EH (cell line): ENCODE measurements around the gene NR1H2.
"Not testable (repeated sequence)": the region's sequence is repeated elsewhere in the genome, so short reads cannot be mapped to it uniquely, and the experiment has no call there.

Experiments
- DNase-seq: peaks from one replicate; pipeline ENCODE4 v3.0.0-alpha.2; 2015; ENCODE audit warnings: low read depth

The NR1H2 gene

DNA sequence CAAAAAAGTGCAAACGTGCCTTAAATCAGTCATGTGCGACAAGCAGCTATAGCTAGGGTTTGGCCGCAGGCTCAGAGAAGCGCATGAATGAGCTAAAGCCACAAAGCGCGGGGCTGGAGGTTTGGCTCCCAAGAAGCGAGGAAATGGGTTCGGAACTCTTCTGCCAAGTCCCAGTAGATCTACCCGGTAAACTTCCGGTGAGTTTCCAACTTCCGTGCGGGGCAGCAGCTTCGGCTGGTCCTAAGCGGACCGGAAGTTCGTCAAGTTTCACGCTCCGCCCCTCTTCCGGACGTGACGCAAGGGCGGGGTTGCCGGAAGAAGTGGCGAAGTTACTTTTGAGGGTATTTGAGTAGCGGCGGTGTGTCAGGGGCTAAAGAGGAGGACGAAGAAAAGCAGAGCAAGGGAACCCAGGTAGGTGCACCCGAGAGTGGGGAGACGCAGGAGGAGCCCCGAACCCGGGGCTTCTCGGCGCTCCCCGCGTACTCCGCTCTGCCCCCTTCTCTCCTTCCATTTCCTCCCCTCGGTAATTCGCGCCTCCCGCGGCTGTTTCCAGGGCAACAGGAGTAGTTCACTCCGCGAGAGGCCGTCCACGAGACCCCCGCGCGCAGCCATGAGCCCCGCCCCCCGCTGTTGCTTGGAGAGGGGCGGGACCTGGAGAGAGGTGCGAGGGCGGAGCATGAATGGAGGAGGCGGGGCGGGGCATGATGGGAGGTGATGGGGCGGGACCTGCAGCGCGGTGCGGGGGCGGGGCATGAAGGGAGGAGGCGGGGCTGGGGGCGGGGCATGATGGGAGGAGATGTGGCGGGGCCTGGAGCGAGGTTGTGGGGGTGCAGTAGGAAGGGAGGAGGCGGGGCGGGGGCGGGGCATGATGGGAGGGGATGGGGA lies at the start of gene NR1H2:
NR1H2 (plus strand) TSS at position 292 of the 885 bp plus-strand sequence. CDS start 1,149 bp downstream, outside the sequence.
- DNase-seq = peak; percentile 97

DNA sequence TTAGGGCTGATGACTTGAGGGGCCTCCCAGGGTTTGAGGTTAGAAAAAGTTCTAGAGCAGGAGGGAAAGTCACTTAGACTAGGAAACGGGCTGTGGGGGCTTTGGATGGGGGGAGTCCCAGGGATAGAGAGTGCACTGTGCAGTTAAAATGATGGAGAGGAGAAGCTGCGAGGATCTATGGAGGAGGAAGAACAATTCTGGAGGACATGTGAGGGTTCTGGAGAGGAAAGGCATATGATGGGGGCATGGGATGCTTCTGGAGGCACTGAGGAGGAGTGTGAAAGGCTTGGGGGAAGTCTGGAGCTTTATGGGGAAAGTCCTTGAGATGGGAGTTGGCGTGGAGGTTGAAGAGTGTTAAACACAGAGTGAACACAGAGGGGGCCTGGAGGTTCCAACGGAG lies 49.2 kb upstream of the NR1H2 start:
- DNase-seq = no peak

DNA sequence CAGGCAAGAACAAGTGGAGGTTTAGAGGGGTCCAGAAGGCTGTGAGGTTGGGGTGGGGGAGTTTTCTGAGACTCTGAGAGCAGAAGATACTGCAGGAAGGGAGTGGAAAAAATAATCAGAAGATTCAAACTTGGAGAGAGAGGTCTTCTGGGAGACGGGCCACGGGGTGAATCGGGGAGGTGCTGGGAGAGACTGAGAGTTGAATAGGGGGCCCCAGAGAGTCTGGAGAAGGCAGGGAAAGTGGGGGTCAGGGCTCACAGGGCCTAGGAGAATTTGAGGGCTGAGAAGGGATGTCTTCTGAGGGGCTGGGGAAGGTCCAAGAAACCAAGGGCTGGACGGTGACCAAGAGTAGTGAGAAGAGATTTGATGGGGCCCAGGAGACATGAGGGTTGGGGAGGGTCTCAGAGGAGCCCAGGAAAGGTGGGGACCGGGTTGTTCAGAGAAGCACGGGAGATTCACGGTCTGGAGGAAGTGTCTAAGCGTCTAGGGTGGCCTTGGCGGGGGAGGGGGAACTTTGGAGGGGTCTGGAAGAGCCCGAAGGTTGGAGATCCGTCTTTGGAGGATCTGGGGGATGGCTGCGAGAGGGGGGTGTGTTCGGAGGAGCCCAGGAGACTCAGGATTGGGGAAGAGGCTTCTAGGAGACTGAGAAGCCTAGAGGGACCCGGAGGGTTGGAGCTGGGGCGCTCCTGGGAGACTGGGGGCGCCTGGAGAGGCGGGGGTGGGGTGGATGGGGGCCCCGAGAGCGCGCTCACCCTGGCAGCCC lies 48.6 kb upstream of the NR1H2 start:
- no peak for DNase-seq

DNA sequence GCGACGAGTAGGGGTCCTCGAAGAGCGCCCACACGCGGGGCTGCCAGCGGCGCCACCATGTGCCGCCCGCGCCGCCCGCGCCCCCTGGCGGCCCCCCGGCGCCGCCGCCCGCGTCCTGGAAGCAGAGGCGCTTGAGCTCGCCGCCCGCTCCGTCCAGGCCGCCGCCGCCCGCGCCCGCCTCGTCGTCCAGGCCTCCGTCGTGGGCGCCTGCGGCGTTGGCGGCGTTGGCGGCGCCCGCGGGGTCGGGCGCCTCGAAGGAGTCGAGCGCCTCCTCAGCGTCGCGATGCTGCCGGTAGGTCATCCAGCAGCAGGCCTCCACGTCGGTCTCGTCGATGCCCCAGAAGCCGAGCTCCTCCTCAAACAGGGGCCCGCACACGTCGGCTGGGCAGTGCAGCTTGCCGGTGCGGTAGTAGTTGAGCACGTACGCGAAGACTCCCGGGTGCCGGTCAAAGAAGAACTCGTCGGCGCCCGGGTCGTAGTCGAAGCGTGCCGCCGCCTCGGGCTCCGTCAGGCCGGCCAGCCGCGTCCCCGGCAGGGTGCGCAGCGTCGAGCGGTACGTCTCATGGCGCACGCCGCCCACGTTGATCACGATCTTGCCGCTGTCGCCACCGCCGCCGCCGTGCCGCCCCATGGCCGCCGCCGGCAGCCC lies 47.9 kb upstream of the NR1H2 start:
- DNase-seq = no peak

DNA sequence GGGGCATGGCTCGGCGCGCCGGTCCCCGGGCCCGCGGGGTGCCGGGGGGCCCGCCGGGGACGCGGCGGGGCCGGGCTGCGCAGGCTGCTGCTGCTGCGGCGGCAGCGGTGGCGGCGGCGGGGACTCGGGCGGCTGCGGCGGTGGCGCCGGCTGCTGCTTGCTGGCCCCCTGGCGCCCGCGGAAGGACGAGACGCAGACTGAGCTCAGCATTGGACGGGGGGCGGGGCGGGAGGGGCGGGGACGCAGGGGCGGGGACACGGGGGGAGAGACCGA lies 47.4 kb upstream of the NR1H2 start:
- no peak for DNase-seq

DNA sequence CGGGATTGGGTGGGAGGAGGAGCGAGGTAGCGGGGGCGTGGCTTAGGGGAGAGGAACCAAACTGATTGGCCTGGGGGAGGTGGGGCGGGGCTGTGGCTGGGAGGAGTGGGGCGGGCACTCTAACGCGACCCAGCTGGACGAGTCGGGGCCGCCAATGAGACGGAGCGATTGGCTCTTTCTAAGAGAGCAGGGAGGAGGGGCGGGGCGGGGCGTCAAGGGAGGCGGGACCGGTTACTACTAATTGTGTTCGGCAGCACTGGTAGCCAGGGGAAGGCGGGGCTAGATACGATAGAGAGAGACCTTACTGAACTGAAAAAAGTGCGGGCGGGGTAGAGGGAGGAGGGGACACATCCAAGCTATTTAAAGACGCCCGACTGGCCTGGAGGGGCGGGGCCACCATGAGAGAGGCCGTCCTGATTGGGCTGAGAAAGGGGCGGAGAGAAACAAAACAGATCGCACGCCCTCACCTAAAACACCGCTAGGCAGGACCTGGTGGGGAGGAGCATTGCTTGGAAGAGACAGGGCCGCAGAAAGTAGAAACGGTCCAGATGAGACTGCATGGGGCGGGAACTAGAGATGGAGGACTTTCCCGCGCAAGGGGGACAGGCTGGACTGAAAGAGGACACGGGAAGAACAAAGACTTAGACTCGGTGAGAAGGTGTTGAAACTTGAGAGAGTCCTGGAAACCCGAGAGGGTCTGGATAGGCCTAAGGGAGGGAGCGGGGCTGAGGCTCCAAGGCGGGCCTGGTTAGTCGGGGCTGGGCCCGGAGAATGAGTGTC lies 46.9 kb upstream of the NR1H2 start, which contains the start of gene KCNC3:
KCNC3 (minus strand) TSS at position 232 of the 780 bp plus-strand sequence. CDS start 295 bp downstream, outside the sequence.
- peak; percentile 80 for DNase-seq

DNA sequence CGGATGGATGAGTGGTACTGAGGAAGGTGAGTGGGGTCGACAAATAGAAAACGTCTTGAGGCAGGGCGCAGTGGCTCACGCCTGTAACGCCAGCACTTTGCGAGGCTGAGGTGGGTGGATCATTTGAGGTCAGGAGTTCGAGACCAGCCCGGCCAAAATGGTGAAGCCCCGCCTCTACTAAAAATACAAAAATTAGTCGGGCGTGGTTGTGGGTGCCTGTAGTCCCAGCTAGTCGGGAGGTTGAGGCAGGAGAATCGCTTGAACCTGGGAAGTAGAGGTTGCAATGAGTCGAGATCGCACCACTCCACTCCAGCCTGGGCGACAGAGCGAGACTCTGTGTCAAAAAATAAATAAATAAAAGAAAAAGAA lies 46.3 kb upstream of the NR1H2 start:
- DNase-seq = not testable (repeated sequence)

DNA sequence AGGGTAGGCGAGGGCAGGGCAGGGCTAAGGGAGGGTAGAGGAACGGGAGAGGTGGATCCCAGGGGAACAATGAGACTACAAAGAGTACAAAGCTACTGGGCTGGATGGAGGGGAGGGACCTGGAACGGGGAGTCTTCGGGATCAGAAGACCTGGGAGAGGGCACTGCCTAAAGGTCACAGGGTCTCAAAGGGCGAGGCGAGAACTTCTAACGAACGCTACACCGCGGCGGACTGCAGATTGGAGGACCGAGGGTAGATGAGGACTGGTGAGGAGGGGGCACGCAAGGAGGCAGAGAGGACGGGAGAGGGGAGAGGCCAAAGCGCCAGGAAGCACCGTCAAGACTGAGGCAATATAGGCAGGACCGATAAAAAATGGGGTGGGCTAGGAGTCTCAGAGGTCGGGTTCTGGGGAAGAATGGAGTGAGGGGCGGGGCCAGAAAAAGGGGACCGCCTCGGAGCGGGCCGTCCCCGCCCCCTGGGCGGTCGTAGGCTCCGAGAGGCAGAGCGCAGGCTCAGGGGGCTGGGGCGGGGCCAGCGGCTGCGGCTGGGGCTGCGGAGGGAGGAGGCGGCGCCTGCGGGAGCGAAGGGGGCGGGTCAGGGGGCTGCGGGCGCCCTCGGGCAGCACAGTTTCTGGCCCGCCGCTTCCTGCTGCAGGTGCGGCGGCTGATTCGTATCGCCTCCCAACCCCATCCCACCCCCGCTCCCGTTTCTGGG lies 45.7 kb upstream of the NR1H2 start:
- DNase-seq = peak; percentile 26

DNA sequence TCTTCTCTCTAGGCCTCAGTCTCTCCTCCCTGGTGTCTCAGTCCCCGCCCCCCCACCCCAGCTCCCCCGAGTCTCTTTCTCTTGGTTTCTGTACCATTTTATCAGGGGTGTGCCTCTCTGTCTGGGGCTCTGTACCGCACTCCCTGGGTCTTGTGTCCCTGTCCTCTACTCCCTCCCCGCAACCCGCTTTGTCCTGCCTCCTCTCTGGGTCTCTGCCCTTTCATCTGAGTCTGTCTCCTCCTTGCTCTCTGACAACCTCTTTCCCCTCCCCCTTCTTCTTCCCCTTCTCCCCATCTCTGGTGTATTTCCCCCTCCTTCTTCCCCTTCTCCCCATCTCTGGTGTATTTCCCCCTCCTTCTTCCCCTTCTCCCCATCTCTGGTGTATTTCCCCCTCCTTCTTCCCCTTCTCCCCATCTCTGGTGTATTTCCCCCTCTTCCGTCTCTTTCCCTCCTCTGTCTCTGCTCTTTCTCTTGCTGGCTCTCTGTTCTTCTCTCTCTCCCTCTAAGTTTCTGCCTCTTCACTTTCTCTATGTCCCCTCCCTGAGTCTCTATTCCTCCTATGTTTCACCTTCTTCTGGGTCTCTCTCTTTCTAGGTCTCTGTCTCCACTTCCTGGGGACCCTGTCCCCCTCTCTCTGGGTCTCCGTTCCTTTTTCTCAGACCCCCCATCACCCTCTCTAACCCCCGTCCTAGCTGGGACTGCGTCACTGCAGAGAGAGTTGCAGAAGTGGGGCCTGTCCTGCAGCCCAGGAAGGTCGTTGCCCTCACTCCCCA lies 44.9 kb upstream of the NR1H2 start:
- no peak for DNase-seq

DNA sequence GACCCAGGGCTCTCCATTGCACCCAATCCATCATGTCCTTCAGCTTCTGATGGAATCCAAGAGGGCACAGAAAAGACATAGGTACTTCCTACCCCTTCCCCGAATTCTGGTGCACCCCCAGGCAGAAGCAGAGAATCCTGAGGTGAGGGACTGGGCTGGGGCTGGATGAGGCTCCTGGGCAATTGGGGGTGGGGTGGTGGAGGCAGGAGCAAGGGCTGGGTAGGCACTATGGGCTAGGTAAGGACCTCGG lies 44.3 kb upstream of the NR1H2 start:
- DNase-seq = no peak

DNA sequence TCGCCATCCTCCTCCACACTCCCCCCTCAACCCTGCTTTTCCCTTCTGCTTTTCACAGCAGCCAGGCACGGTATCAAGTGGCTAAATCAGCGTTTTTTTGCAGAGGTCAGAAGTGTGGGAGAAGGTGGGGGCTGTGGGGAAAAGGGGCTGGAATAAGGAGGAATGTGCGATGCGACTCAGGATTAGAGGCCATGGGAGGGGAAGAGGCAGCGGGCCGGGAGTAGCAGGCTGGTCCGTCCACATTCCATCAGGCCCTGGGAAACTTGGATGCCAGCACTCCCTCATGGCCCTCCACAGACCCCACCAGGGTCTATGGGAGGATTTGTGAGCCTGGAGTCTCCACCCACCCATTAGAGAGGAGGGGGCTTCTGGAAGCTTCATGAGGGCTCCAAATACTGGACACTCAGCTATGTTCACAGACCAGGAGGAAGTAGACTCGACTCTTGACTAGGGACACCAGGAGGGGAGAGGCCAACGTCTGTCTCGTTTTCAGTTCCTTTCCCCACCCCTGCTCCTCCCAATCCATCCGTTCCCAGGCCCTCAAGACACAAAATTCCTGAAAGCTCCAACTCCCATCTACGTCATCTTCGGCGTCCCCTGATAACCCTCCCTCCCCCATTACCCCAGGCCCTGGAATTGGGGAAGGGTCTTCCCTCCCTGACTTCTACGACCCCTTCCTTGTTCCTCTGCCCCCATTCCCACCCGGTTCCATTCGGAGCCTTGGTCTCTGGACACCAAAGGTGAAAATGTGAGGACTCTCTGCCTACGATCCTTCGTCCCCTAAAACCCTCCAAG lies 43.8 kb upstream of the NR1H2 start:
- DNase-seq = no peak

DNA sequence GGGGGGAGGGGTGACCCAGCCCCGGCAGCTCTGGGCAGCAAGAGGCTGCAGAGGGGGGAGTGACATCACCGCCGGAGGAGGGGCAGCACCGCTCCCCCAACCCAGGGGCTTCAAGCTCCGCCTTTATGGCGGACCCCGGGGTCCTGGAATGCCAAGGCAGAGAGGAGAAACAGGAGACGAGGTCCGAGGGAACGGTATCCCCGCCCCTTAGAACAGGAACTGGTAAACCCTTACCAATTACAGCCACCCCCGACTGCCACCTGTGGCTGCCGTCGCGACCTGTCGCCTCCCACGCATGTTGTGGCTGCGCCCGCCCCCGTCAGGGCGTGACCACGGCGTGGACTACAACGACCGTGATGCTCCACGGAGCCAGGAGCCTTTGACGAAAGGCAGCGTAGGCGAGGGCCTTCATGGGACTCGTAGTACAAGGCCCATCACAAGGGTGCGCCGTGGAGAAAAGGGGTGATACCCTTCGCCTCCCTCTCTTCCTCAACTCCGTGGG lies 43.0 kb upstream of the NR1H2 start:
- peak; percentile 69 for DNase-seq

DNA sequence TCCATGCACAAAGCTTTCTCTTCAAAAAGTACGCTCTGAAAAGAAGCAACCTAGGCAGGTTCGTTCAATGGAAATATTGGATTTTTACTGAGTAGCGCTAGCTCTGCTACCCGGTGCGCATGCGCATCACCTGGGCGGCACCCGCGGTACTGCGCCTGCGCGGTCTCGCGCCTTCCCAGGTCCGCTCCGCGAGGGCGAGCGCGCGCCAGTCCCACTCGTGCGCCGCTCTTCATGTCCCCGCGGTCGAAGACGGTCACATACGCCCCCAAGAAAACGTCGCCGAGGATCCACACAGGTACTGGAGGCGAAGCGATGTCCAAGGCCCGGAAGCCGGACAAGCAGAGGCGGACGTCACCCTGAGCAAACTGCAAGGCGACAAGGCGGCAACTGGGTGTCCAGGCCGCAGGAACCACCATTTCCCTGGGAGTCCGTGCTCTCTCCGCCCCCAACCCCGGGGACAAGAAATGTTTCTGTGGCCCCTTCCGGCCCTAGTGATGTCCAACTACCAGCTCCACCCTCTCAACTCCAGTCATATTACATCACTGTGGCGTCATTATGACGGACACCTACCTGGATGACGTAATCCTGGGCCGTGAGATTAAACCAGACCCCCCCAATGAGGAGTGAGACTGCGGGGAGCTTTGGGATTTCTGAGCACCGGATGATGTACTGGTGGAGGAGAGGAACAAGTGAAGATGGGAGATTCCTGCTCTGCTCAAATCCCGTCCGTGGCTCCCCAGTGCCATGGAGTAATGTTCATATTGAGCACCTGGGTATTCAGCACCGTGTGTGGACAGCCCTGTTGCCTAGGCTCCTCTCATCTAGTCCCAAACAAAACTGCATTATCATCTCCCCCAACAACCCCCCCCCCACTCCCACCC lies 42.3 kb upstream of the NR1H2 start:
- peak; percentile 51 for DNase-seq

DNA sequence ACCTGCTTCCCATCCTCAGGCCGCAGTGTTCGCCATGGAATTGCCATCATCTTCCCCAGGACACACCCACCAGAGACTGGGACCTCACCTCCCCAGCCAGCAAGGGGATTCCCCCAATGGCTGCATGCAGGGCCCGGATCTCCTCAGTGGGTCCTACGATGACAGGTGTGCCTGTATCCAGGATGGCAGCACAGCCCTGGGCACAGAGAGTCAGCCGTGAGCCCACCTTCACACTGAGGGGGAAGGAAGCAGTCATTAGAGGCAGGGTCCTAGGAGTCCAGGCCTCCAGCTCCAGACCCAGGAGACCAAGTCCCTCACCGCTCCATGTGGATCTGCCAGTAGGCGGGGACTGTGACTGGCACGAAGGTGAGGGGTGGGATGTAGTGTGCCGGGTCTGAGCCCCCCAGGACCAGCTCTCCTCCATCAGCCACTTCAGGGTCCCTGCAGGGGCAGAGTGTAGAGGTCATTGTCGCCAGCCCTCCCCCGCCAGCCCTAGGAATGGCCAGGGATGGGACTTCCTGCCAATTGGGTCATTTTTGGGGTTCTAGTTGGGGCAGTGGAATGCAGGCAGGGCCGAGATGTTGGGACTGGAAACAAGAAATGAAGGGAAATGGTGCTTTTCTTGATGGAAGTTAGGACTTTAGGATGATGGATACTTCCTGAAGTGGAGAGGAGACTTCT lies 41.4 kb upstream of the NR1H2 start:
- no peak for DNase-seq

DNA sequence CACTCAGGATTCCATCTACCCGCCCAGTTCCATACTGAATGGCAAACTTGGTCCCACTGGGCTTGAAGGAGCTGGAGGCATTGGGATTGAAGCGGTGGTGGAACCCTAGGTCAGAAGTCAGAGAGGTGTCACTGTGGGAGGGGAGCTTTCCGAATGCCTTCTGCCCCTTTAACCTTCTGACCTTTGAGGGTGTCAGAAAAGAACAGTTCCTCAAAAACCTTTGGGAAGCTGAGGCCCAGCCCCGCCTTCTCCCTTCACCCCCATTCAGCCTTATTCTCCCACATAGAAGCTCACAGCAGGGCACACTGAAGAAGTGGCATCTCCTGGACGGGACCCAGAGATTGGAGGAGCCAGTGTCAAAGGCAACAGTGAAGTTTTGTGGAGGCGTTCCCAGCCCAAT lies 39.2 kb upstream of the NR1H2 start:
- DNase-seq = not testable (repeated sequence)

DNA sequence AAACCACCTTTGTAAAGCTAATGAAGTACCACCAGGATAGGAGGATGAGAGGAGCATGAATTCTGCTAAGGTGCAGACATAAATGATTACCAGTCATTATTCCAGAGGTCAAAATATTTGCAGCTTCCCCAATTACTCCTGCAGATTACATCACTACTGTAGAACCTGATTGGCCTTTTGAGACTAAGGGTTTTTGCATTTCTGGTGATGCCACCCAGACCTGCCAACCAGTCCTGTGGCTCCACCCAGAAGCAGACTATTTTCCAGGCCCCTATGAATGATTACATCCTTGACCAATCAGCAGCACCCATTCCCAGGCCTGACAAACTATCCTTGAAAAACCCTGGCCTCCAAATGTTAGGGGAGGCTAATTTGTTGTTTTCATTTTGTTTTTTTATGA lies 35.9 kb upstream of the NR1H2 start:
- no peak for DNase-seq

DNA sequence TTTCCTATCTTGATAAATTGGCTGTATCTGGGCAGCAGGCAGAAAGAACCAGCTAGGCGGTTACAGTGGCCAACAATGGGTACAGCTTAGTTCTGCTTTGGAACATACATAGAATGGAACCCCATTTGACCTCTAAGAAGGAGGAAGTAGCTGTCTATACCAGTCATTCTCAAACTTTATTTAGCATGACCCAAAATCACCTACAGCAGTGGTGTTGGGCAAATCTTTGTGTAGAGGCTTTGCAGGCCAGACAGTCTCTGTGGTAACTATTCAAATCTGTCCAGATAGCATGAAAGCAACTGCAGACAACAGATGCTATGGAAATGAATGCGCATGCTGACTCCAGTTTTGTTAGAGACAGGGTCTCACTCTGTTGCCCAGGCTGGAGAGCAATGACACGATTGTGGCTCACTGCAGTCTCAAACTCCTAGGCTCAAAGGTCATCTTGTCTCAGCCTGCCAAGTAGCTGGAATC lies 35.1 kb upstream of the NR1H2 start:
- DNase-seq = no peak

DNA sequence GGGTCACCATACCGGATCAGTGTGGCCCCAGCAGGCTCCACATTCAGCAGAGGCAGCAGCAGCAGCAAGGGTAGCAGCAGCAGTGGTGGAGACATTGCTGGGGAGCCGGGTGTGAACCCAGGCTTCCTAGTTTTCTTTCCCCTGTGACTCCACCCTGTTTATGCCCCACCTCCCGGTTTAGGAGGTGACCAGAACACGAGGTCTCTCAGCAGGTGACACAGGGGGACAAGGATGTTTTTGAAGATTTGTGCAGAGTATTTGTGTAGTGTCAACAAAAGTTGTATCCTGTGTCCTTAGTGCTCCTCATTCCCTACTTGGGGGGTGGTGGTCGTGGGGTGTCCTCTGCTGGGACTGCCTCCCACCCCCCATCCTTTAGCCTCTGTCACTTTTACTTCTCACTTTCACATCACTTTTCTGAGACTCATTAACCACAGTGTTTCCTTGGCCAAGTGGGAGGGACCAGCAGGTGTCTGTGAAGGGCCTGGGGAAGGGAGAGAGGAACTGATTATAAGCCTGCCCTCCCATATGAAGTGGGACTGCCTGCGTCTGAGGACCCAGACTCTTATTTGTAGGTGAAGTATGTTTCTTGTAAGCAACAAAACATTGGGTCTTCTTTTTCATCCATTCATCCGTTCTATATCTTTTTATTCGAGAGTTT lies 31.5 kb upstream of the NR1H2 start:
- DNase-seq = no peak
